Stomach (tissue), 9 donors: ENCODE results near the gene BPIFB6. TPM values are rescaled to one million over a fixed set of nuclear protein-coding genes. Genes with fewer than 3 reads are reported as not detected.

ENCODE experiments used
- DNase-seq, 2 donors: peaks; one replicate each; pipeline versions ENCODE4 v3.0.0 to v3.0.0-alpha.2; 2013 to 2019
- H3K27ac ChIP-seq, 5 donors: fragments of 200-600 bp in 4 of 5; sonication (generic) in 4 of 5; one replicate each; pipeline ENCODE4 v1.5.1; 2013 to 2019; ENCODE audit warnings: mild to moderate bottlenecking in 1 of 5, moderate library complexity in 1 of 5
- H3K27me3 ChIP-seq, 3 donors: fragments of 200-600 bp; sonication (generic); one replicate each; pipeline ENCODE4 v1.5.1; 2017 to 2019; ENCODE audit warnings: mixed run types in 1 of 3
- H3K36me3 ChIP-seq, 4 donors: fragments of 200-600 bp; sonication (generic); 1 replicate in 3 of 4; 2 replicates in 1 of 4; pipeline ENCODE4 v1.5.1; 2016 to 2019
- H3K4me1 ChIP-seq, 4 donors: fragments of 200-600 bp; sonication (generic); one replicate each; pipeline ENCODE4 v1.5.1; 2016 to 2019
- H3K4me3 ChIP-seq, 4 donors: fragments of 200-600 bp; sonication (generic) in 3 of 4; one replicate each; pipeline ENCODE4 v1.5.1; 2016 to 2019; ENCODE audit warnings: mild to moderate bottlenecking in 1 of 4
- H3K9me3 ChIP-seq, 4 donors: fragments of 200-600 bp; sonication (generic); one replicate each; pipeline ENCODE4 v1.5.1; 2016 to 2019
- EP300 ChIP-seq: sonication (generic); formaldehyde crosslinking; IDR thresholded peaks from one replicate; pipeline ENCODE4 v1.6.1; 2017; ENCODE audit warnings: antibody characterized with exemption
- POLR2A ChIP-seq, 4 donors: fragments of 450-650 bp; IDR thresholded peaks; one replicate each; pipeline ENCODE4 v1.6.1; 2016; ENCODE audit warnings: antibody characterized with exemption in 4 of 4, control low read depth in 2 of 4, mild to moderate bottlenecking in 1 of 4, moderate library complexity in 1 of 4
- POLR2AphosphoS5 ChIP-seq, 3 donors: sonication (generic); formaldehyde crosslinking; IDR thresholded peaks; one replicate each; pipeline ENCODE4 v1.6.1; 2016; ENCODE audit warnings: antibody characterized with exemption in 3 of 3
- WGBS, 5 donors: extraction: QIAGEN DNeasy Blood & Tissue Kit in 3 of 5; methylation state at CpG; one replicate each; pipeline versions ENCODE4 v1.1.5 to v1.1.7; 2013 to 2018; 5-methylcytosine and 5-hydroxymethylcytosine counted together
- intact Hi-C: fragments of 100-400 bp; cut with DNase I; formaldehyde crosslinking; loops from one replicate; pipeline ENCODE4 v1.15.1; 2023; ENCODE audit warnings: low total_unique reads
- polyA plus RNA-seq, 3 donors: library from polyadenylated mRNA; stranded (reverse); fragments of 200-250 nt; gene quantifications; one replicate each; pipeline ENCODE4 v1.2.3, GENCODE V29; 2013
- total RNA-seq, 5 donors: library from RNA; depleted of rRNA; stranded (reverse); fragments of >200 nt; gene quantifications; one replicate each; pipeline versions ENCODE4 v1.1.0 to v1.2.3, GENCODE V29; 2014 to 2016
- TF ChIP-seq, protein P1 (sequence below), 7 experiments: fragments of 450-650 bp in 4 of 7; fragments of 200-600 bp in 3 of 7; sonication (generic) in 3 of 7; IDR thresholded peaks; one replicate each; pipeline ENCODE4 v1.5.1; 2016 to 2019; ENCODE audit warnings: antibody characterized with exemption in 7 of 7, control low read depth in 2 of 7, mild to moderate bottlenecking in 1 of 7
- donor health status: healthy with polysubstance abuse.
- donor health status: Bipolar disorder and iron deficiency.
- donor health status: healthy.

BPIFB6 gene
- total and polyA plus RNA-seq, 8 donors = not detected

GRCh38 chr20:33004141-33004751, 27.2 kb upstream of the BPIFB6 start, which contains the start of gene SUN5:
Gene SUN5 (minus strand): TSS chr20:33004433. CDS start chr20:33004340, 93 bp downstream.
- 70 to 82% (median 76%) methylated on average over 6 of the region's 6 CpGs for WGBS, 5 donors
- H3K27ac ChIP-seq = no peak within 1 kb of the TSS
- TF ChIP-seq POLR2A (IDR thresholded peaks at IDR 0.05) = no peak
- no peak for TF ChIP-seq POLR2AphosphoS5 (IDR thresholded peaks at IDR 0.05)
- TF ChIP-seq, protein P1, sequence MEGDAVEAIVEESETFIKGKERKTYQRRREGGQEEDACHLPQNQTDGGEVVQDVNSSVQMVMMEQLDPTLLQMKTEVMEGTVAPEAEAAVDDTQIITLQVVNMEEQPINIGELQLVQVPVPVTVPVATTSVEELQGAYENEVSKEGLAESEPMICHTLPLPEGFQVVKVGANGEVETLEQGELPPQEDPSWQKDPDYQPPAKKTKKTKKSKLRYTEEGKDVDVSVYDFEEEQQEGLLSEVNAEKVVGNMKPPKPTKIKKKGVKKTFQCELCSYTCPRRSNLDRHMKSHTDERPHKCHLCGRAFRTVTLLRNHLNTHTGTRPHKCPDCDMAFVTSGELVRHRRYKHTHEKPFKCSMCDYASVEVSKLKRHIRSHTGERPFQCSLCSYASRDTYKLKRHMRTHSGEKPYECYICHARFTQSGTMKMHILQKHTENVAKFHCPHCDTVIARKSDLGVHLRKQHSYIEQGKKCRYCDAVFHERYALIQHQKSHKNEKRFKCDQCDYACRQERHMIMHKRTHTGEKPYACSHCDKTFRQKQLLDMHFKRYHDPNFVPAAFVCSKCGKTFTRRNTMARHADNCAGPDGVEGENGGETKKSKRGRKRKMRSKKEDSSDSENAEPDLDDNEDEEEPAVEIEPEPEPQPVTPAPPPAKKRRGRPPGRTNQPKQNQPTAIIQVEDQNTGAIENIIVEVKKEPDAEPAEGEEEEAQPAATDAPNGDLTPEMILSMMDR (IDR thresholded peaks at IDR 0.05) = no peak
- no peak for TF ChIP-seq EP300
- H3K27me3 ChIP-seq = no peaks in the 10 kb centered on the region
- intact Hi-C loops = no loop called here
- H3K4me3 ChIP-seq = no peak within 1 kb of the TSS
- peaks cover 0 to 7% (median 0%) of the 10 kb centered on the region in 4 donors for H3K9me3 ChIP-seq
- no peaks in the 10 kb centered on the region for H3K4me1 ChIP-seq
- H3K36me3 ChIP-seq = no peaks in the 10 kb centered on the region
- DNase-seq = no peak

- Histone ChIP-seq H3K27me3 (no peaks in the 10 kb centered on the region), H3K9me3 (peaks cover 0 to 7% (median 0%) of the 10 kb centered on the region in 4 donors), H3K36me3 (no peaks in the 10 kb centered on the region), H3K27ac (no peak overlapping the region), H3K4me3 (no peak overlapping the region), H3K4me1 (peaks cover 0 to 4% (median 0%) of the 10 kb centered on the region in 4 donors)
- DNase-seq = peak in 1 of 2 donors; percentile 17
- intact Hi-C loops = no loop called here
- TF ChIP-seq, protein P1 (IDR thresholded peaks at IDR 0.05) = peak in 2 of 7 experiments; percentile 22 to 37
- TF ChIP-seq POLR2AphosphoS5 (IDR thresholded peaks at IDR 0.05) (no peak), POLR2A (IDR thresholded peaks at IDR 0.05) (no peak)
- WGBS, 5 donors = 40 to 64% (median 57%) methylated on average over 4 of the region's 4 CpGs
These were observed 26.3 kb upstream of the BPIFB6 start for GRCh38 chr20:33005132-33005566.

- Histone ChIP-seq H3K36me3 (no peaks in the 10 kb centered on the region), H3K4me3 (no peak overlapping the region), H3K9me3 (peaks cover 0 to 7% (median 0%) of the 10 kb centered on the region in 4 donors), H3K27me3 (peaks cover 0 to 3% (median 0%) of the 10 kb centered on the region in 3 donors), H3K4me1 (peaks cover 0 to 4% (median 0%) of the 10 kb centered on the region in 4 donors), H3K27ac (no peak overlapping the region)
- intact Hi-C loops = no loop called here
- no peak for TF ChIP-seq POLR2AphosphoS5 (IDR thresholded peaks at IDR 0.05)
- no peak for TF ChIP-seq POLR2A (IDR thresholded peaks at IDR 0.05)
- TF ChIP-seq EP300 = no peak
- WGBS, 5 donors = 57 to 77% (median 73%) methylated on average over 8 of the region's 8 CpGs
- DNase-seq = no peak
These were observed 25.3 kb upstream of the BPIFB6 start for GRCh38 chr20:33005908-33006775.

GRCh38 chr20:33006776-33007375, 24.6 kb upstream of the BPIFB6 start:
- Histone ChIP-seq H3K27me3 (peaks cover 0 to 4% (median 0%) of the 10 kb centered on the region in 3 donors), H3K4me3 (no peak overlapping the region), H3K9me3 (peaks cover 0 to 7% (median 0%) of the 10 kb centered on the region in 4 donors), H3K4me1 (peaks cover 0 to 4% (median 0%) of the 10 kb centered on the region in 4 donors), H3K27ac (no peak overlapping the region), H3K36me3 (no peaks in the 10 kb centered on the region)
- TF ChIP-seq EP300 (no peak), POLR2A (IDR thresholded peaks at IDR 0.05) (no peak), POLR2AphosphoS5 (IDR thresholded peaks at IDR 0.05) (no peak)
- TF ChIP-seq, protein P1 (IDR thresholded peaks at IDR 0.05) = no peak
- intact Hi-C loops = no loop called here
- WGBS, 5 donors = 80 to 86% (median 84%) methylated on average over 7 to 8 of the region's 8 CpGs
- no peak for DNase-seq
